K562 (cell line): Measurements from ENCODE around the gene TSPAN16. TPM values are rescaled to one million over a fixed set of nuclear protein-coding genes. Genes with fewer than 3 reads are reported as not detected.

Source experiments
- ARNT ChIP-seq, 2 experiments: fragments of 450-650 bp; IDR thresholded peaks; 2 replicates each; pipeline ENCODE4 v1.6.1; 2016; ENCODE audit warnings: mild to moderate bottlenecking in 1 of 2
- CBX1 ChIP-seq: sonication (generic); IDR thresholded peaks from 2 replicates; pipeline ENCODE4 v1.6.1; 2016; ENCODE audit warnings: antibody characterized with exemption, low read depth, mild to moderate bottlenecking
- CLOCK ChIP-seq: fragments of 250-450 bp; sonication (Bioruptor Pico); IDR thresholded peaks from 2 replicates; pipeline ENCODE4 v1.4.0; 2020; ENCODE audit warnings: mild to moderate bottlenecking, moderate library complexity, borderline replicate concordance
- DIDO1 ChIP-seq: fragments of 450-650 bp; IDR thresholded peaks from 2 replicates; pipeline ENCODE4 v1.6.1; 2016; ENCODE audit warnings: low read depth, missing biosample characterization, missing genetic modification characterization
- E2F8 ChIP-seq: fragments of 450-650 bp; IDR thresholded peaks from 2 replicates; pipeline ENCODE4 v1.7.1; 2018; ENCODE audit warnings: mild to moderate bottlenecking, low read depth; ENCODE audit not compliant: partially characterized antibody
- FIP1L1 ChIP-seq: fragments of 200-400 bp; formaldehyde crosslinking; IDR thresholded peaks from 2 replicates; pipeline ENCODE4 v1.6.1; 2018; ENCODE audit warnings: mild to moderate bottlenecking, low read depth, low read length; ENCODE audit not compliant: poor library complexity, severe bottlenecking
- JUND ChIP-seq, 2 experiments: IDR thresholded peaks; 2 replicates in 1 of 2; 3 replicates in 1 of 2; pipeline ENCODE4 v1.6.1; 2011; ENCODE audit warnings: borderline replicate concordance in 2 of 2, low read depth in 2 of 2, low read length in 2 of 2, improper control_type of control experiment in 1 of 2, missing biosample characterization in 1 of 2, missing genetic modification characterization in 1 of 2, missing genetic modification reagents in 1 of 2
- MXI1 ChIP-seq: IDR thresholded peaks from 2 replicates; pipeline ENCODE4 v1.6.1; 2011; ENCODE audit warnings: low read depth, mild to moderate bottlenecking, improper control_type of control experiment, low read length
- PPARD ChIP-seq: fragments of 250-450 bp; sonication (Bioruptor Pico); IDR thresholded peaks from 2 replicates; pipeline ENCODE4 v1.8.0; 2022; ENCODE audit warnings: inconsistent platforms, mild to moderate bottlenecking, moderate library complexity
- RCOR1 ChIP-seq, 2 experiments: IDR thresholded peaks; 2 replicates each; pipeline ENCODE4 v1.6.1; 2012; ENCODE audit warnings: low read depth in 2 of 2, low read length in 2 of 2, borderline replicate concordance in 1 of 2, improper control_type of control experiment in 1 of 2
- RFX7 ChIP-seq: fragments of 250-450 bp; sonication (Bioruptor Pico); IDR thresholded peaks from 2 replicates; pipeline ENCODE4 v1.5.1; 2021; ENCODE audit warnings: mild to moderate bottlenecking
- SP1 ChIP-seq: sonication (generic); formaldehyde crosslinking; IDR thresholded peaks from 2 replicates; pipeline ENCODE4 v1.8.1; 2022; ENCODE audit warnings: mild to moderate bottlenecking, missing genetic modification reagents
- SP2 ChIP-seq: IDR thresholded peaks from 2 replicates; pipeline ENCODE4 v1.6.1; 2011; ENCODE audit warnings: mild to moderate bottlenecking, low read depth, low read length, moderate library complexity; ENCODE audit not compliant: poor library complexity, severe bottlenecking; ENCODE audit errors: extremely low read depth
- STAT5A ChIP-seq: IDR thresholded peaks from 2 replicates; pipeline ENCODE4 v1.6.1; 2012; ENCODE audit warnings: low read length, inconsistent platforms, borderline replicate concordance
- TCF7 ChIP-seq: sonication (generic); IDR thresholded peaks from 2 replicates; pipeline ENCODE4 v1.6.1; 2016; ENCODE audit warnings: antibody characterized with exemption, borderline replicate concordance
- XRCC4 ChIP-seq: IDR thresholded peaks from one replicate; pipeline ENCODE4 v1.6.1; 2011; ENCODE audit not compliant: insufficient read depth, insufficient read length; ENCODE audit errors: extremely low read depth
- ZNF324 ChIP-seq: fragments of 250-450 bp; sonication (Bioruptor Pico); IDR thresholded peaks from 2 replicates; pipeline ENCODE4 v1.4.0; 2020; ENCODE audit warnings: mild to moderate bottlenecking
- polyA plus RNA-seq, 8 experiments: library from polyadenylated mRNA; depleted of rRNA in 4 of 8; stranded (reverse) in 5 of 8; unstranded in 3 of 8; fragments of >200 nt; fragmentation: Nextera tagmentation in 2 of 8; fragmentation: Illumina TruSeq in 1 of 8; extraction: Ambion mirVana in 2 of 8; extraction: Trizol in 1 of 8; gene quantifications; 2 replicates each; pipeline versions ENCODE4 v1.2.1 to v1.2.3, GENCODE V29; 2011 to 2014; ENCODE audit warnings: inconsistent platforms in 1 of 8, missing spikeins in 1 of 8
- total RNA-seq, 7 experiments: library from RNA; depleted of rRNA in 6 of 7; stranded (reverse); fragments of >200 nt in 6 of 7; fragmentation: Illumina TruSeq in 2 of 7; extraction: Trizol in 2 of 7; gene quantifications; 2 replicates each; pipeline versions ENCODE4 v1.2.1 to v1.2.3, GENCODE V29; 2011 to 2021; ENCODE audit warnings: low replicate concordance in 1 of 7
- TF ChIP-seq, protein P1 (sequence below), 2 experiments: fragments of 450-650 bp in 1 of 2; IDR thresholded peaks; 2 replicates each; pipeline ENCODE4 v1.6.1; 2011 to 2017; ENCODE audit warnings: low read depth in 2 of 2, antibody characterized with exemption in 1 of 2, borderline replicate concordance in 1 of 2, low read length in 1 of 2, mild to moderate bottlenecking in 1 of 2, mixed read lengths in 1 of 2; ENCODE audit not compliant: control insufficient read depth in 1 of 2

The TSPAN16 gene
- total and polyA plus RNA-seq, 9 of the 15 experiments (the other 6 are each of a cell fraction or from before 2014, with no cell fraction given) = not detected

GRCh38 chr19:11268783-11269267 lies 27.1 kb upstream of the TSPAN16 start (continued):
- TF ChIP-seq, protein P1, sequence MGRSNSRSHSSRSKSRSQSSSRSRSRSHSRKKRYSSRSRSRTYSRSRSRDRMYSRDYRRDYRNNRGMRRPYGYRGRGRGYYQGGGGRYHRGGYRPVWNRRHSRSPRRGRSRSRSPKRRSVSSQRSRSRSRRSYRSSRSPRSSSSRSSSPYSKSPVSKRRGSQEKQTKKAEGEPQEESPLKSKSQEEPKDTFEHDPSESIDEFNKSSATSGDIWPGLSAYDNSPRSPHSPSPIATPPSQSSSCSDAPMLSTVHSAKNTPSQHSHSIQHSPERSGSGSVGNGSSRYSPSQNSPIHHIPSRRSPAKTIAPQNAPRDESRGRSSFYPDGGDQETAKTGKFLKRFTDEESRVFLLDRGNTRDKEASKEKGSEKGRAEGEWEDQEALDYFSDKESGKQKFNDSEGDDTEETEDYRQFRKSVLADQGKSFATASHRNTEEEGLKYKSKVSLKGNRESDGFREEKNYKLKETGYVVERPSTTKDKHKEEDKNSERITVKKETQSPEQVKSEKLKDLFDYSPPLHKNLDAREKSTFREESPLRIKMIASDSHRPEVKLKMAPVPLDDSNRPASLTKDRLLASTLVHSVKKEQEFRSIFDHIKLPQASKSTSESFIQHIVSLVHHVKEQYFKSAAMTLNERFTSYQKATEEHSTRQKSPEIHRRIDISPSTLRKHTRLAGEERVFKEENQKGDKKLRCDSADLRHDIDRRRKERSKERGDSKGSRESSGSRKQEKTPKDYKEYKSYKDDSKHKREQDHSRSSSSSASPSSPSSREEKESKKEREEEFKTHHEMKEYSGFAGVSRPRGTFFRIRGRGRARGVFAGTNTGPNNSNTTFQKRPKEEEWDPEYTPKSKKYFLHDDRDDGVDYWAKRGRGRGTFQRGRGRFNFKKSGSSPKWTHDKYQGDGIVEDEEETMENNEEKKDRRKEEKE (IDR thresholded peaks at IDR 0.05; ENCODE audit: borderline replicate concordance in 1 of 2, control insufficient read depth in 1 of 2, low read depth in 2 of 2, low read length in 1 of 2) = no peak
- 0 out of 4 replicates have a peak, but pooled peaks of 1 of the 2 experiments have one; percentile 31 for TF ChIP-seq ARNT (IDR thresholded peaks at IDR 0.05)
- no peak for TF ChIP-seq MXI1
- no peak for TF ChIP-seq RFX7 (CRISPR knock-in tag)
- no peak for TF ChIP-seq E2F8
- TF ChIP-seq PPARD (CRISPR knock-in tag) = no peak
- TF ChIP-seq DIDO1 (tag) = no peak
- no peak for TF ChIP-seq SP2
- peak; percentile 55; the same call in 1 of the 2 replicates for TF ChIP-seq STAT5A
- TF ChIP-seq CLOCK = no peak
- TF ChIP-seq CBX1 = peak; percentile 76; the same call in 1 of the 2 replicates
- TF ChIP-seq ZNF324 = no peak
- TF ChIP-seq FIP1L1 = no peak
- peak; percentile 32 to 75; a peak in 2 of 4 replicates for TF ChIP-seq RCOR1 (IDR thresholded peaks at IDR 0.05; ENCODE audit: borderline replicate concordance in 1 of 2, low read depth in 2 of 2, low read length in 2 of 2)
- TF ChIP-seq TCF7 = no peak
- no peak for TF ChIP-seq XRCC4
- peak; percentile 64; the same call in 1 of the 2 replicates for TF ChIP-seq SP1 (CRISPR knock-in tag)
- no peak for TF ChIP-seq JUND (IDR thresholded peaks at IDR 0.05; ENCODE audit: borderline replicate concordance, low read depth, low read length)
- peak; percentile 16; the same call in 1 of the 3 replicates for TF ChIP-seq JUND (tag; IDR thresholded peaks at IDR 0.05; ENCODE audit: borderline replicate concordance, low read depth, low read length)
